ENCODE measurements around the gene CXXC5.
"Not testable (repeated sequence)": the region's sequence is repeated elsewhere in the genome, so short reads cannot be mapped to it uniquely, and the experiment has no call there.

CXXC5 gene

DNA sequence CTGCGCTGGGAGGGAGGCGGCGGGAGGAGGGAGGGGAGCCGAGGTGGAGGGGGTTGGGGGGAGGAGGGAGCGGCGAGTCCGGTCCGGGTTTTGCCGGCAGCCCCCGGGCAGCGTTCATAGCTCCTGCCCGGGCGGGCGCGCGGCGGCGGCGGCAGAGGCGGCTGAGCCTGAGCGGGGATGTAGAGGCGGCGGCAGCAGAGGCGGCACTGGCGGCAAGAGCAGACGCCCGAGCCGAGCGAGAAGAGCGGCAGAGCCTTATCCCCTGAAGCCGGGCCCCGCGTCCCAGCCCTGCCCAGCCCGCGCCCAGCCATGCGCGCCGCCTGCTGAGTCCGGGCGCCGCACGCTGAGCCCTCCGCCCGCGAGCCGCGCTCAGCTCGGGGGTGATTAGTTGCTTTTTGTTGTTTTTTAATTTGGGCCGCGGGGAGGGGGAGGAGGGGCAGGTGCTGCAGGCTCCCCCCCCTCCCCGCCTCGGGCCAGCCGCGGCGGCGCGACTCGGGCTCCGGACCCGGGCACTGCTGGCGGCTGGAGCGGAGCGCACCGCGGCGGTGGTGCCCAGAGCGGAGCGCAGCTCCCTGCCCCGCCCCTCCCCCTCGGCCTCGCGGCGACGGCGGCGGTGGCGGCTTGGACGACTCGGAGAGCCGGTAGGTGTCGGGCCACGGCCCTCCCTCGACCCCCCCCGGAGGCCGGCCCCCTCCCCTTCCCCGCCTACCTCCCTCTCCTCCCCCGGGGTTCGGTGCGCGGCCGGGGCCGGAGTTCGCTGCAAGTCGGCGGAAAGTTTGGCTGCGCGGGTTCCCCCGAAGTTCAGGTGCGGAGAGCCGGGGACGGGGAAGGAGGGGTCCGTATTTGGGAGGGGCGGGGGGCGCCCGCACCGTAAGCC, at the start of gene CXXC5:
Gene CXXC5, plus strand, starts transcription at position 145 of the 877 bp plus-strand sequence. CDS start 32,175 bp downstream, outside the sequence.
- peak; percentile 78 for DNase-seq (ENCODE audit: low read depth)

DNA sequence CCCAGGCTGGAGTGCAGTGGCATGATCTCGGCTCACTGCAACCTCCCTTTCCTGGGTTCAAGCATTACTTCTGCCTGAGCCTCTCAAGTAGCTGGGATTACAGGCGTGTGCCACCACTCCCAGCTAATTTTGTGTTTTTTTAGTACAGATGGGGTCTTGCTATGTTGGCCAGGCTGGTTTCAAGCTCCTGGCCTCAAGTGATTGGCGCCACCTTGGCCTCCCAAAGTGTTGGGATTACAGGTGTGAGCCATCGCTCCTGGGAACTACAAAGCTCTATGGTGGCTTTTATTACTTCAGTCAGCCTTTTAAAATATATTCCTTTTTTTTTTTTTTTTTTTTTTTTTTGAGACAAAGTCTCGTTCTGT, 49.6 kb upstream of the CXXC5 start:
- DNase-seq (ENCODE audit: low read depth): not testable (repeated sequence)

DNA sequence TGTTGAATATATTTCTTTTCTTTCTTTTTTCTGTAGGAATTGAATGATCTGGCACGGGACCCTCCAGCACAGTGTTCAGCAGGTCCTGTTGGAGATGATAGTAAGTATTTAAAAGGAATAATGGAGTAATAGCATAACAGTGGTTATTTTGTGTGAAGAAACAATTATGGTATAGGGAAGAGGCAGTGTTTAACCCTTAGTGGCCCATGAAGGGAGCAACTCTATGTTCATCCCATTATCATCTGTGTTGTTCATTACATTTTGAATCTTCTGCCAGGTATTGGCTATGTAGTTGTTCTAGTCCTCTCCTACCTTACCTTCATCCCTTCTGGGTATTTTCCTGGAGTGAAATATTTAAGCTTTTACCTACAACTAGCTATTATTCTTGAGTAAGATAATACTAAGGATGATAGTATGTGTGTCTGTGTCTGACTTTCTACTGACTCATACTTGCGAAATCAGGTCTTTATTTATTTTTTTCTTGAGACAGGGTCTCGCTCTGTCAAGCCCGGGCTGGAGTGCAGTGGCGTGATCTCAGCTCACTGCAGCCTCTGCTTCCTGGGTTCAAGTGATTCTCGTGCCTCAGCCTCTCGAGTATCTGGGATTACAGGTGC, 47.7 kb upstream of the CXXC5 start:
- peak; percentile 86 for DNase-seq (ENCODE audit: low read depth)

DNA sequence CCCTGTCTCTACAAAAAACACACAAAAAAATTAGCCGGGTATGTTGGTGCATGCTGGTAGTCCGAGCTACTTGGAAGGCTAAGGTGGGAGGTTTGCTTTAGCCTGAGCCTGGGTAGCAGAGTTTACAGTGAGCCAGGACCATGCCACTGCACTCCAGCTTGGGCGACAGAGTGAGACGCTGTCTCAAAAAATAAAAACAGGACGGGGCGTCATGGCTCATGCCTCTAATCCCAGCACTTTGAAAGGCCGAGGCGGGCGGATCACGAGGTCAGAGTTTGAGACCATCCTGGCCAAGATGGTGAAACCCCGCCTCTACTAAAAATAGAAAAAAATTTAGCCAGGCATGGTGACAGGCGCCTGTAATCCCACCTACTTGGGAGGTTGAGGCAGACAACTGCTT, 46.7 kb upstream of the CXXC5 start:
- no peak for DNase-seq (ENCODE audit: low read depth)

DNA sequence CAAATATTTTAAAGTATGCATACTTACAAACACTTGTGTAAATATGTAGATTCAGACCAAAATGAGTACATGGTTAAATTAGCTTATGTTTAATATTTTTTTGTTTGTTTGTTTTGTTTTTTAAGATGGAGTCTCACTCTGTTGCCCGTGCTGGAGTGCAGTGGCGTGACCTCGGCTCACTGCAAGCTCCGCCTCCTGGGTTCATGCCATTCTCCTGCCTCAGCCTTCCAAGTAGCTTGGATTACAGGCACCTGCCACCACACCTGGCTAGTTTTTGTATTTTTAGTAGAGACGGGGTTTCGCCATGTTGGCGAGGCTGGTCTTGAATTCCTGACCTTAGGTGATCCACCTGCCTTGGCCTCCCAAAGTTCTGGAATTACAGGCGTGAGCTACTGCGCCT, 46.2 kb upstream of the CXXC5 start:
- not testable (repeated sequence) for DNase-seq (ENCODE audit: low read depth)

GRCh38 chr5:139605887-139606286, 42.3 kb upstream of the CXXC5 start:
- no peak for DNase-seq (ENCODE audit: low read depth)

DNA sequence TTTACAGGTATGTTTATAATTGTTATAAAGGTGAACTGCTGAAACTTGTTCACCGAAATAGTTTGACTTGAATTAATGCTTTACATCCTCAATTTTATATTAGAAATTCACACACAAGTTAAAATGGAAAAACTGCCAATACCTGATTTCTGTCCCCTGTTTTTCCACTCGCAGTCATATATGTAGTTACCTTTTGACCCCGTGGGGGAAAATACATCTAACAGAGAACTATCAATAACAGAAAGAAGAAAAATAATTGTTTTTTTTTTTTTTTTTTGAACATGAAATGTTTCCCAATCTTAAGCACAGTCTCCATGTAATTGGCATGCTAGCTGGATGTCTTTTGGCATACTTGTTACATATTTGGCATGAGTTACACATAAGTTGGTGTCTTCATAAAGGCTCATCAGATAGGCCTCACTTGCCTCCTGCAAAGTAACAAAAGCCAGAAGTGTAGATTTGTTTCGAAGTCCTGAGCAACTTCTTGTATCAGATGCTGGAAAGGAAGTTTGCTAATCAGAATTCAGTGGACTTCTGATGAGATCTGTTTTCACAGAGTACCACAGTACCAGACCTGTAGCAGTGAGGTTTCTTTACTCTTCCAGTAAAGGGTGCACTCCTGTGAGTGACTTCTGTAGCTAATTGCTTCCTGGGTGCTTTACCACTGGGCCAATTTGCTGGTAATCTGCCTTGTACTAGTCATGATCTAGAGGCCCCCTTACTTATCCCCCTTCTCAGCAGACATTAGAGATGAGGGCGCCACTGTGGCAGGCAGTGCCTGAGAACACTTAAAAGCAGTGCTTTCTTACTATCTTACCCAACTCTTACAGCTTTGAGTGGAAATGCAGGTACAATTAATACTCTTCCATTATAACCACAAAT, 36.2 kb upstream of the CXXC5 start:
- no peak for DNase-seq (ENCODE audit: low read depth)

- no peak for DNase-seq (ENCODE audit: low read depth)
These were observed 28.3 kb upstream of the CXXC5 start for GRCh38 chr5:139619861-139620260.

DNA sequence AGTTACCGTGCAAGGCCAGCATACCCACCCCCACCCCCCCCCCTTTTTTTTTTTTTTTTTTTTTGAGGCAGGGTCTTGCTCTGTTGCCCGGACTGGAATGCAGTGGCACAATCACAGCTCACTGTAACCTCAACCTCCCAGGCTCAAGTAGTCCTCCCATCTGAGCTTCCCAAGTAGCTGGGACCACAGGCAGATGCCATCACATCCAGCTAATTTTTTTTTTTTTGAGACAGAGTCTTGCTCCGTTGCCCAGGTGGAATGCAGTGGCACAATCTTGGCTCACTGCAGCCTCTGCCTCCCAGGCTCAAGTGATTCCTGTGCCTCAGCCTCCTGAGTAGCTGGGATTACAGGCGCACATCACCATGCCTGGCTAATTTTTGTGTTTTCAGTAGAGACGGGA, 22.8 kb upstream of the CXXC5 start:
- DNase-seq (ENCODE audit: low read depth): not testable (repeated sequence)

GRCh38 chr5:139630855-139631254, 17.3 kb upstream of the CXXC5 start:
- DNase-seq (ENCODE audit: low read depth): no peak

DNA sequence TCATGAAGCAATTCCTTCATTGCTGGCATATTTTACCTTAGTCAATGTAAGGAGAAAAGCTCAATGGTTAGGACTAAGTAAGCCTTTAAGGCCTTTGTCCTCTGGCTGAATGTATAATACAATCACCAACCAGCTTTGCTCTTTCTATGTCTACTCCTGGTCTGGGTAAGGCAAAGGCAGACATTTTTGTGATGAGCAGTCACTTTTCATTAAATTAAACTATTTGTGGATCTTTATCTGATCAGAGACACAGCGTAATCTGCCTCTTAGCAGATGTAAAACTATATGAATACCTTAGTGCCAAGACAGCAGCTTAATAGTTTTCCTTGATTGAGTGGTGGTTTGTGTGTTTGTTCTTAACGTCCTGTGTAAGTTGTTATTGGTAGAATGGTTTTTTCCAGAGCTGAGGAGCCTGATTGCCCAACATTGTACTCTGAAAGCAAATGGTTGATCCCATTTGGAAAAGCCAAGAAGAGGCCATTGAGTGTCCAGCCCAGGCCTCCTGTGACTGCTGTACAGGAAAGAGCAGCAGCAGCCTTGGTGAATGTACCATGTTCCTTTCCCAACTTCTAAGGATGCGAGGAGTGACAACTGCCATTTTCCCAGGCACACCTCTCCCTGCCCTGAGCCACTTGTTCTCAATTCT, 16.5 kb upstream of the CXXC5 start:
- no peak for DNase-seq (ENCODE audit: low read depth)

GRCh38 chr5:139633295-139634027, 14.7 kb upstream of the CXXC5 start:
- peak; percentile 78 for DNase-seq (ENCODE audit: low read depth)

GRCh38 chr5:139634028-139634325, 14.2 kb upstream of the CXXC5 start:
- no peak for DNase-seq (ENCODE audit: low read depth)

- DNase-seq (ENCODE audit: low read depth): no peak
These were observed 13.6 kb upstream of the CXXC5 start for GRCh38 chr5:139634541-139634940.

DNA sequence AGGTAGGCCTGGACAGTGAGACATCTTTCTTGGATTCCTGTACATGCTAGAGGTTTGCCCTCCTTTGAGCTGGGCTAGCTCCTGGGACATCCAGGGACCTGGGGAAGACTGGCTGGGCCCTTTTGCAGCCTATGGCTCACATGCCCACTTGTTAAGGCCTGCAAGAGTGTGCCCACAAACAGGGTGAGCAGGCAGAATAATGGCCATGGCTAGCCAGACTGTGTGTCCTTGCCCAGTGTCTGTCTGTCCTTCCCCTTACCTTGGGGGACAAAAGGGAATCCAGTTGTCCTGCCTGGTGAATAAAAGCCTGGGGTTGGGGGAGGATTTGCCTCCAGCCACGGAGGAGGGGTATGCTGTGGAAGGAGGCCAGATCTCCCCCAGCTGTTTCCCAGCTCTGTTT, 13.0 kb upstream of the CXXC5 start:
- no peak for DNase-seq (ENCODE audit: low read depth)

DNA sequence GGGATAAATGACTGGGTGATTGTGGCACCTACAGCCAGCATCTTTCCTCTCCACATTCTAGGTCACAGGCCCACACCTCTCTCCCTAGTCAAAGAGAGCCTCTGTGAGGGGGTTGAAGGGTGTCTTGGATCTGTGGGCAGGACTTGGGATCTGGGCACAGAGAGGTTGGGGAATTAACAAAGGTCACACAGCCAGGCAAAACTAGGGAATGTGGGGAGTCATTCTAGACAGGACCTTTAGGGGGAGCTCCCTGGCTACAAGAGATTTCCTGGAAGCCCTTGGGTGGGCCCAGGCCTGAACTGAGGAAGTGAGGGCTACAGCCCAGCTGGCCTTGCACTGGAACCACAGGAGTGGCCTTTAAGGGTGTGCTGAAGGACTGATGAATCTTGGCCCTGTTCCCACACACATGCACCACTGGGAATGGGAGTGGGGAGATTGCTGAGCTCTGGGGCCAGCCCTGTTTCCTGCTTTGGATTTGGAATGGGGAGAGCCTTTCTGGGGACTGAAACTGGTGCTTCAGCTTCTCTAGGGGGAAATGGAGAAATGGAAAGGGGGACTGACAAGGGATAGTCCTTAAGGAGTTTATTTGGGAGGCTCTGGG, 12.4 kb upstream of the CXXC5 start:
- peak; percentile 80 for DNase-seq (ENCODE audit: low read depth)

DNA sequence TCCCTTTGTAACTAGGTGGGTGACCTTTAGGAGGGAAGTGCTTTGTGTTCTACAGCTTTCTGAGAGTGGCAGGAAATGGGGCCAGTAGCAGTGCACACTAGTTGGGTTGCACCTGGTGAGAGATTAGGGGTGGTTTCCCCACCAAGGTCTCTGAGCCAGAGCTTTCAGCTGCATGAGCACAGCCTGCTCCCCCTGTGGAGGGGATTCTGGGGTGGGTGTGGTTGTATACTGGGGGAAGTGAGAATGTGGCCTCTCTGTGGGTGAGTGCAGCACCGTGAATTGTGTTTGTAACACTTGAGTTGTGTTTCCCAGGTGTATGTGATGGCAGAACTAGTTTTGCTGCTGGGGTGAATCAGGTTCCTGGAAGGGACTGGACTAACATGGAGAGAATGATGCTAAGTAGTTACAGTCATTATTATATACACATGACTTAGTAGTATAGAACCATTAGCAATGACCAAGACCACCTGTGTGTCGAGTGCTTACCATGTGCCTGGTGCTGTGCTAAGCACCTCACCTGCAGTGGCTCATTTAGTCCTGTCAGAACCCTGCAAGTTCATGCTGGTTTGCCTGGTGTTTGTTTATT, 11.8 kb upstream of the CXXC5 start:
- DNase-seq (ENCODE audit: low read depth): no peak

DNA sequence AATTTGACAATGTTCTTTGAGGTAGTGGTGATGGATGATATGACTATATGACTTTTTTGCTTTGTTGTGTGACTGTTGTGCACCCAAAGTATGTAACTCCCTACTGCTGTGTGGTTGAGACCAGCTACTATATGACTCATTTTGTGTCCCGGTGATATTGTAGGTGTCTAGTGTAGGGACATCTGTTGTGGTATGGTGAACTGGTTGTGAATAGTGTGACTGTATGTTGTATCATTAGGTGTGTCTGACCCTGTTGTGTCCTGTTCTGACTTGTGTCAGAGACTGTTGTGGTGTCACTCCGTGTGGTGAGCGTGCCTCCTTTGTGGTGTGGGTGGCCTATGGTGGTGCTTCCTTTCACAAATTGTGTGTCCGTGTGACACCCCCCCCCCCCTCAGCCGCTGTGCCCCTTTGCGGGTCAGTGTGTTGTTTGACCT, 11.2 kb upstream of the CXXC5 start:
- DNase-seq (ENCODE audit: low read depth): peak; percentile 64

- DNase-seq (ENCODE audit: low read depth): peak; percentile 75
These were observed 10.6 kb upstream of the CXXC5 start for GRCh38 chr5:139637438-139638089.

GRCh38 chr5:139638090-139638735, 9.9 kb upstream of the CXXC5 start:
- DNase-seq (ENCODE audit: low read depth): peak; percentile 67

Data from ELR (cell line).